K562 (cell line): ENCODE measurements around the gene TLCD5. TPM values are rescaled to one million over a fixed set of nuclear protein-coding genes. Genes with fewer than 3 reads are reported as not detected.

Experiments
- ATAC-seq: fragments of 200-7000 bp; cut with Tn5 transposase; 3 replicates; pipeline ENCODE4 v1.9.1; 2020; ENCODE audit warnings: moderate library complexity
- BruUV-seq: library from RNA; stranded (reverse); fragments of 400-500 nt; replicated peaks from 2 replicates; lab custom pipeline; 2021; lab: Mats Ljungman, UMichigan
- CTCF ChIA-PET: fragments of 300-600 bp; formaldehyde crosslinking; extraction: SDS; loops from one replicate; lab custom pipeline; 2021; ENCODE audit warnings: low intra/inter-chr PET ratio; lab: Yijun Ruan, JAX
- POLR2A ChIA-PET: fragments of 300-600, 350-650 bp; sonication (Branson Sonifier 250); formaldehyde crosslinking; extraction: SDS; loops from one replicate; lab custom pipeline; 2021; ENCODE audit warnings: antibody characterized with exemption, inconsistent platforms; lab: Yijun Ruan, JAX
- DNase-seq, 4 experiments: peaks; one replicate each; pipeline versions ENCODE4 v3.0.0 to v3.0.0-alpha.2; 2011 to 2018; ENCODE audit warnings: low spot score in 3 of 4, mixed read lengths in 3 of 4; ENCODE audit errors: extremely low read depth in 1 of 4
- FAIRE-seq: peaks from 2 replicates; lab custom pipeline; 2011; peaks lifted over from hg19 to GRCh38; lab: Jason Lieb, UNC
- H2AFZ ChIP-seq: 2 replicates; pipeline ENCODE4 v1.6.0; 2011; ENCODE audit warnings: low read depth, low read length, control low read depth, inconsistent platforms
- H3K27ac ChIP-seq: fragments of 200-600 bp; 3 replicates; pipeline ENCODE4 v1.8.0; 2011; ENCODE audit warnings: low read depth, mild to moderate bottlenecking, control low read depth, inconsistent platforms, low read length, moderate library complexity, mixed read lengths; ENCODE audit errors: extremely low read depth
- H3K27me3 ChIP-seq, 2 experiments: fragments of 300-600 bp in 1 of 2; 2 replicates in 1 of 2; 3 replicates in 1 of 2; pipeline versions ENCODE4 v1.6.0 to v1.8.0; 2011; ENCODE audit warnings: inconsistent platforms in 2 of 2, low read length in 2 of 2, mild to moderate bottlenecking in 1 of 2, mixed read lengths in 1 of 2, moderate library complexity in 1 of 2; ENCODE audit not compliant: control insufficient read depth in 2 of 2, insufficient read depth in 2 of 2
- H3K36me3 ChIP-seq: fragments of 300-600 bp; 3 replicates; pipeline ENCODE4 v1.8.0; 2011; ENCODE audit warnings: mild to moderate bottlenecking, low read length, inconsistent platforms; ENCODE audit not compliant: control insufficient read depth, insufficient read depth
- H3K4me1 ChIP-seq, 2 experiments: fragments of 200-600 bp in 1 of 2; replicated peaks in 1 of 2; 2 replicates in 1 of 2; 3 replicates in 1 of 2; pipeline versions ENCODE4 v1.5.1 to v1.8.0; 2011; ENCODE audit warnings: inconsistent platforms in 2 of 2, low read length in 2 of 2, mild to moderate bottlenecking in 1 of 2, mixed read lengths in 1 of 2, moderate library complexity in 1 of 2; ENCODE audit not compliant: control insufficient read depth in 2 of 2, insufficient read depth in 2 of 2
- H3K4me2 ChIP-seq: 2 replicates; pipeline ENCODE4 v1.6.1; 2011; ENCODE audit warnings: low read length, control low read depth, inconsistent platforms, mixed read lengths; ENCODE audit not compliant: insufficient read depth
- H3K4me3 ChIP-seq: fragments of 200-600 bp; sonication (generic), shearing (Covaris generic); 2 replicates; pipeline ENCODE4 v1.5.1; 2016; ENCODE audit warnings: control low read depth, inconsistent platforms
- H3K79me2 ChIP-seq: fragments of 200-600 bp; 3 replicates; pipeline ENCODE4 v1.8.0; 2011; ENCODE audit warnings: low read length, inconsistent platforms; ENCODE audit not compliant: control insufficient read depth, insufficient read depth
- H3K9ac ChIP-seq, 2 experiments: 2 replicates each; pipeline versions ENCODE4 v1.6.0 to v1.6.1; 2011; ENCODE audit warnings: low read depth in 2 of 2, low read length in 2 of 2, control low read depth in 1 of 2, inconsistent platforms in 1 of 2, mild to moderate bottlenecking in 1 of 2, mixed read lengths in 1 of 2; ENCODE audit not compliant: insufficient read depth in 1 of 2
- H3K9me1 ChIP-seq: one replicate; pipeline ENCODE4 v1.6.0; 2011; ENCODE audit warnings: inconsistent platforms, mild to moderate bottlenecking, low read length, moderate library complexity; ENCODE audit not compliant: control insufficient read depth, insufficient read depth
- H3K9me3 ChIP-seq: replicated peaks from 2 replicates; pipeline ENCODE4 v1.5.1; 2011; ENCODE audit warnings: low read depth, low read length, inconsistent platforms; ENCODE audit not compliant: control insufficient read depth, insufficient read depth
- H4K20me1 ChIP-seq: replicated peaks from 2 replicates; pipeline ENCODE4 v1.6.1; 2011; ENCODE audit warnings: low read length, inconsistent platforms, mixed read lengths; ENCODE audit not compliant: control insufficient read depth, insufficient read depth
- CBX5 ChIP-seq: IDR thresholded peaks from 2 replicates; pipeline ENCODE4 v1.6.1; 2014; ENCODE audit warnings: low read depth, borderline replicate concordance
- CREBBP ChIP-seq: IDR thresholded peaks from one replicate; pipeline ENCODE4 v1.6.1; 2012; ENCODE audit warnings: low read depth, mild to moderate bottlenecking, control low read depth, inconsistent platforms, low read length
- KHSRP ChIP-seq: fragments of 450-650 bp; IDR thresholded peaks from 2 replicates; pipeline ENCODE4 v1.6.1; 2017
- MED1 ChIP-seq: sonication (generic); formaldehyde crosslinking; IDR thresholded peaks from 2 replicates; pipeline ENCODE4 v1.8.1; 2023; ENCODE audit warnings: missing genetic modification reagents, borderline replicate concordance
- POLR2AphosphoS2 ChIP-seq: IDR thresholded peaks from 2 replicates; pipeline ENCODE4 v1.6.1; 2012; ENCODE audit warnings: low read length, improper control_type of control experiment
- POLR2B ChIP-seq: fragments of 450-650 bp; IDR thresholded peaks from 2 replicates; pipeline ENCODE4 v1.6.1; 2018; ENCODE audit warnings: low read depth; ENCODE audit not compliant: partially characterized antibody
- SIN3B ChIP-seq: fragments of 450-650 bp; IDR thresholded peaks from 2 replicates; pipeline ENCODE4 v1.6.1; 2017; ENCODE audit warnings: low read depth, mild to moderate bottlenecking, moderate library complexity
- STAT5A ChIP-seq: IDR thresholded peaks from 2 replicates; pipeline ENCODE4 v1.6.1; 2012; ENCODE audit warnings: low read length, inconsistent platforms, borderline replicate concordance
- ZNF584 ChIP-seq: fragments of 200-800 bp; sonication (Bioruptor generic); IDR thresholded peaks from 2 replicates; pipeline ENCODE4 v1.6.1; 2016; ENCODE audit warnings: low read depth, mild to moderate bottlenecking, missing genetic modification characterization, missing compliant biosample characterization
- in situ Hi-C: fragments of 300-500 bp; cut with MboI; formaldehyde crosslinking; loops from 4 replicates; pipeline ENCODE4 v1.15.0; 2018; ENCODE audit warnings: inconsistent platforms, mixed read lengths
- intact Hi-C: fragments of 100-400 bp; cut with micrococcal nuclease; formaldehyde crosslinking; loops from 2 replicates; pipeline ENCODE4 v1.14.2; 2022
- polyA plus RNA-seq, 8 experiments: library from polyadenylated mRNA; depleted of rRNA in 4 of 8; stranded (reverse) in 5 of 8; unstranded in 3 of 8; fragments of >200 nt; fragmentation: Nextera tagmentation in 2 of 8; fragmentation: Illumina TruSeq in 1 of 8; extraction: Ambion mirVana in 2 of 8; extraction: Trizol in 1 of 8; gene quantifications; 2 replicates each; pipeline versions ENCODE4 v1.2.1 to v1.2.3, GENCODE V29; 2011 to 2014; ENCODE audit warnings: inconsistent platforms in 1 of 8, missing spikeins in 1 of 8
- total RNA-seq, 7 experiments: library from RNA; depleted of rRNA in 6 of 7; stranded (reverse); fragments of >200 nt in 6 of 7; fragmentation: Illumina TruSeq in 2 of 7; extraction: Trizol in 2 of 7; gene quantifications; 2 replicates each; pipeline versions ENCODE4 v1.2.1 to v1.2.3, GENCODE V29; 2011 to 2021; ENCODE audit warnings: low replicate concordance in 1 of 7
- TF ChIP-seq, protein P1 (sequence below): sonication (generic); formaldehyde crosslinking; IDR thresholded peaks from 2 replicates; pipeline ENCODE4 v1.8.0; 2022; ENCODE audit warnings: mild to moderate bottlenecking, low read depth, missing genetic modification reagents
- TF ChIP-seq, protein P2 (sequence below), 2 experiments: fragments of 450-650 bp in 1 of 2; sonication (generic) in 1 of 2; formaldehyde crosslinking; conservative IDR thresholded peaks; 2 replicates each; pipeline versions ENCODE4 v1.4.0 to v1.8.1; 2020 to 2022; ENCODE audit warnings: mild to moderate bottlenecking in 1 of 2, missing genetic modification reagents in 1 of 2

TLCD5 gene
- total and polyA plus RNA-seq, 9 of the 15 experiments (the other 6 are each of a cell fraction or from before 2014, with no cell fraction given) = 0.94 to 5.1 (median 1.6) TPM

DNA sequence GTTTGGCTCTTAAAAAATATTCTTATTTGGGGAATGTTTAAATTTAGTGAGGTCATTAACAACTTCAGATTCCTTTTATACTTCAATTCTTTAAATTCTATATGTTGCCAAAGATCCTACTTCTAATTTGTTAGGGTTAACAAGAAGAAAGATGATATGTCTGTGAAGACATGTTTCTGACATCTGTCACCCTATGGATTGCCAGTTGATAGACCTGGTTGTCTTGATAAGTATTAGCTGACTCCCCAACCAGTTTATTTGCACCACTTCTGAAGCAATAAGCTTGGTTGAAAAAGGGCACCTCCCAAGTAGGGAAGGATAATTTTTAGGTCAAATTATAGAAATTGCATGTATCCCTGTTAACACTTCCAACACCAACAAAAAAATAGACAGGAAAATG is 40.4 kb downstream of the TLCD5 start:
- no peak overlapping the region for H3K9ac ChIP-seq
- H3K9me3 ChIP-seq = no peaks in the 10 kb centered on the region
- H3K79me2 ChIP-seq = peaks cover 87% of the 10 kb centered on the region
- in situ Hi-C loops (no loop called here), intact Hi-C loops (no loop called here)
- TF ChIP-seq STAT5A (no peak), ZNF584 (CRISPR knock-in tag) (no peak), POLR2AphosphoS2 (no peak), SIN3B (no peak), CREBBP (no peak), MED1 (CRISPR knock-in tag) (no peak), CBX5 (no peak), KHSRP (no peak), POLR2B (no peak)
- TF ChIP-seq, protein P1, sequence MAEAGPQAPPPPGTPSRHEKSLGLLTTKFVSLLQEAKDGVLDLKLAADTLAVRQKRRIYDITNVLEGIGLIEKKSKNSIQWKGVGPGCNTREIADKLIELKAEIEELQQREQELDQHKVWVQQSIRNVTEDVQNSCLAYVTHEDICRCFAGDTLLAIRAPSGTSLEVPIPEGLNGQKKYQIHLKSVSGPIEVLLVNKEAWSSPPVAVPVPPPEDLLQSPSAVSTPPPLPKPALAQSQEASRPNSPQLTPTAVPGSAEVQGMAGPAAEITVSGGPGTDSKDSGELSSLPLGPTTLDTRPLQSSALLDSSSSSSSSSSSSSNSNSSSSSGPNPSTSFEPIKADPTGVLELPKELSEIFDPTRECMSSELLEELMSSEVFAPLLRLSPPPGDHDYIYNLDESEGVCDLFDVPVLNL (CRISPR knock-in tag) = no peak
- TF ChIP-seq, protein P2, sequence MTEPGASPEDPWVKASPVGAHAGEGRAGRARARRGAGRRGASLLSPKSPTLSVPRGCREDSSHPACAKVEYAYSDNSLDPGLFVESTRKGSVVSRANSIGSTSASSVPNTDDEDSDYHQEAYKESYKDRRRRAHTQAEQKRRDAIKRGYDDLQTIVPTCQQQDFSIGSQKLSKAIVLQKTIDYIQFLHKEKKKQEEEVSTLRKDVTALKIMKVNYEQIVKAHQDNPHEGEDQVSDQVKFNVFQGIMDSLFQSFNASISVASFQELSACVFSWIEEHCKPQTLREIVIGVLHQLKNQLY (CRISPR knock-in tag; conservative IDR thresholded peaks at IDR 0.05) = no peak
- ATAC-seq (no peak), DNase-seq (no peak), FAIRE-seq (no peak)
- no peaks in the 10 kb centered on the region for H3K27me3 ChIP-seq
- no peaks in the 10 kb centered on the region for H3K36me3 ChIP-seq
- peaks cover 0 to 6% of the 10 kb centered on the region in 2 experiments; a peak in 1 of 5 replicates for H3K4me1 ChIP-seq
- peaks cover 3% of the 10 kb centered on the region for H3K9me1 ChIP-seq
- ChIA-PET POLR2A (interaction anchor here (0.8 to 2.3 kb wide), 5 partner anchors 9 to 117 kb away, joined by 3 to 9 read pairs (median 3); no protein-coding TSS in a partner anchor), CTCF (no interaction called here)
- H2AFZ ChIP-seq = no peak overlapping the region
- H4K20me1 ChIP-seq = no peaks in the 10 kb centered on the region; the same call in 1 of the 2 replicates
- H3K4me2 ChIP-seq = no peak overlapping the region
- no TSS peak for BruUV-seq
- no peak overlapping the region for H3K4me3 ChIP-seq
- H3K27ac ChIP-seq = no peak overlapping the region
